Measurements from ENCODE around the gene TFE3.

Gene TFE3

GRCh38 chrX:49043220-49043986, at the start of gene TFE3:
Gene TFE3 (minus strand): TSS chrX:49043357. CDS start chrX:49043226, 131 bp downstream.
- DNase-seq (ENCODE audit: low spot score): peak; percentile 92

- no peak for DNase-seq (ENCODE audit: low spot score)
Measured at GRCh38 chrX:49089553-49089952, 46.4 kb upstream of the TFE3 start.

- DNase-seq (ENCODE audit: low spot score): no peak
Measured at GRCh38 chrX:49082271-49082871, 39.2 kb upstream of the TFE3 start.

DNA sequence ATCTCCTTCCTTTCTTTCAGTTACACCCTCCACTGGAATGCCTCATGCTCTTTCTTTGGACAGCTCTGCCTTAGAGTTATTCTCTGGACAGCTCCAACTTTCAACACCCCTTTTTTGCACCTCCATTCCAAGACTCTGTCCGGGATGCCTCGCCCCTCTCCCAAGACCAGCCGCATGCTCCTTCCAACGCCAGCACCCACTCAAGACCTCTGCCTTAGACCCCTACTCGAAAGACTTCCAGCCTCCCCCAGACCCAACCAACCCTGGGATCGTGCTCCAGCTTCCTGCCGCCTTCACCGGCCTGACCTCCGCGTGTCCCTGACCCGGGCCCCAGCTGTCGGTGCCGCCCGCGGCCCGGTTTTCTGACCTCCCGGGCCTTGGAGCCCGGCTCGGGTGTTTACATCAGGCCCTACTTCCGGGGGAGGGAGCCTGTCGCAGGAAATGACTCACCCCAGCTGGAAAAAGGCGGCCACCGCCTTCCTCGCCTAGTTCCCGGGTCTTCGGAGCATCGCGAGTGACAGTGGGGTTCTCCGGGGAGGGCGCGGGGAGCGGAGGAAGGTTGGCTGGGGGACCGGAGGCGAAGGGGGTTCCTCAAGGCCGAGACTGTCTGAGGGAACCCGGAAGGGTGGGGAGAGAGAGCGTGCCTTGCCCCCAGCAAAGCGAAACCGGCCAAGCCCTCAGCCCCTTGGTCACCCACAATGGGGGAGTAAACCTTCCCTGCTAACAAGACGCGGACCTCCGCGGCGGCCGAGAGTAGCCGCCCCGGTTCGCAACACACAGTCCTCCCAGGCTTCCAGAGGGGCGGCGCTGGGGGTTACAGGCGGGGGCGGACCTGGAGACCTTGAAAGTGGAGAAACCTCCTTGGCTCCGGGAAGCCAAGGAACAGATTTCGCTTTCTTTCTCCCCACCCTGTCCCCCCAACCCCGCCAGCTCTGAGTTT, 36.6 kb upstream of the TFE3 start, which contains the start of gene WDR45:
TSS of gene WDR45 (minus strand) at position 399 of the 940 bp plus-strand sequence. CDS start 1,792 bp downstream, outside the sequence.
- peak; percentile 84 for DNase-seq (ENCODE audit: low spot score)

GRCh38 chrX:49077941-49078340, 34.8 kb upstream of the TFE3 start:
- no peak for DNase-seq (ENCODE audit: low spot score)

GRCh38 chrX:49075347-49075746, 32.2 kb upstream of the TFE3 start:
- DNase-seq (ENCODE audit: low spot score): no peak

DNA sequence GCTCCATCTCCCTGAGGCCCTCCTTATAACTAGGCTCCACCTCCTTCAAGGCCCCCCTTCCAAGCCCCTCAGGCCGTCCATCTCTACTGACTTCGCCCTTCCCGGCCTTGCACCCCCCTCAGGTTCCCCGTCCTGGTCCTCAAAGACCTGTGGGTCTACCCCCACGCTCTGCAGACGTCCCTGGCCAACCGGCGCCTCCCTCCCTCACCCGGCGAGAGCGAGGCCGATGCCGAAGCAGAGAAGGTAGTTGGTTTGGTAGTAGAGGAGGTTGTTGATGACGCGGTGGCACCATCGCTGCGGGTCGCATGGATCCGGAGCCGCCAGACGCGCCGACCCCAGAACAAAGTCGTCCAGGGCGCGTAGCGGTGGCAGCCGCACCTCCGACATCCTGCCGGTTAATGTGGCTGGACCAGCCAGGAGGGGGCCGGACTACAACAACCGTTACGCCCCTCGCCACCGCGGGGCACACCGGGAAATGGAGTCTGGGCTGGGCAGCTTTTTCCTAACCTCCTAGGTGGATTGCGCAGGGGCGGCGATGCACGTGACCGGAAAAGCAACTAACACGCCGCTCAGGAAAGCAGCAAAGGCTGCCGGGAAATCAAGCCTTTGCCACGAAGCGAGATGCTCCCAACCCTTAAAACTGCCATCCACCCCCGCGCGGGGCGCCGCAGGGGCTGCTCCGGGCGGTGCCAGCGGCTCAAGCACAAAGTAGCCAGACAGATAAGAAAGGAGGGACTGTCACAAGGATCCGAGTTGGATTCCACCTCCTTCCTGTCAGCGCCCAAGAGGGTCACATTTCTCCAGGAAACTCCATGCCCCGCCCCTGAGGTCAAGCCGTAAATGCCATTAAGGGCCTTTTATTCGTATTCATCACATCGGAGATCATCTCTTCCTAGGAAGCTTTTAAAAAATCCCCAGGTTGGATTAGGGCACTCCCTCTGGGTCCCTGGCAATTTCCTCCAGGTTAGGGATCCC, 30.7 kb upstream of the TFE3 start, which contains the start of gene PRAF2:
TSS of gene PRAF2 (minus strand) at position 402 of the 975 bp plus-strand sequence. CDS start at position 387, 15 bp downstream.
- DNase-seq (ENCODE audit: low spot score): peak; percentile 90

DNA sequence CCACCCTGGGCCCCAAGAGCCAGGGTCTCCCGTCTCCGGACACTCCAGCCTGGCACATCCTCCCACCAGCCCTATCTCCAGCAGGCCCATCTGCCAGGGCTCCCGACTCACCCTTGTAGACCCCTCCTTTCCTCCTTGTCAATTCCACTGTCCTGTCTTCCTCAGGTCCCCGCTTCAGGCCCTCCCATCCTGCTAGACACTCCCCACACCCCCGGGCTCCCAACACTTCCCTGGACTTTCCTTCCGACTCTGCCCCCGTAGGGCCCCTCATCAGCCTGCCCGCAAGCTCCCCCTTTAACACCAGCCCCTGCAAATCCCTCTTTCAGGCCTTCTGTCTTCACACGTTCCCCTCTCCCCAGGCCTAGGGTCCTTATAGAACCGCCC, 29.5 kb upstream of the TFE3 start:
- peak; percentile 16 for DNase-seq (ENCODE audit: low spot score)

DNA sequence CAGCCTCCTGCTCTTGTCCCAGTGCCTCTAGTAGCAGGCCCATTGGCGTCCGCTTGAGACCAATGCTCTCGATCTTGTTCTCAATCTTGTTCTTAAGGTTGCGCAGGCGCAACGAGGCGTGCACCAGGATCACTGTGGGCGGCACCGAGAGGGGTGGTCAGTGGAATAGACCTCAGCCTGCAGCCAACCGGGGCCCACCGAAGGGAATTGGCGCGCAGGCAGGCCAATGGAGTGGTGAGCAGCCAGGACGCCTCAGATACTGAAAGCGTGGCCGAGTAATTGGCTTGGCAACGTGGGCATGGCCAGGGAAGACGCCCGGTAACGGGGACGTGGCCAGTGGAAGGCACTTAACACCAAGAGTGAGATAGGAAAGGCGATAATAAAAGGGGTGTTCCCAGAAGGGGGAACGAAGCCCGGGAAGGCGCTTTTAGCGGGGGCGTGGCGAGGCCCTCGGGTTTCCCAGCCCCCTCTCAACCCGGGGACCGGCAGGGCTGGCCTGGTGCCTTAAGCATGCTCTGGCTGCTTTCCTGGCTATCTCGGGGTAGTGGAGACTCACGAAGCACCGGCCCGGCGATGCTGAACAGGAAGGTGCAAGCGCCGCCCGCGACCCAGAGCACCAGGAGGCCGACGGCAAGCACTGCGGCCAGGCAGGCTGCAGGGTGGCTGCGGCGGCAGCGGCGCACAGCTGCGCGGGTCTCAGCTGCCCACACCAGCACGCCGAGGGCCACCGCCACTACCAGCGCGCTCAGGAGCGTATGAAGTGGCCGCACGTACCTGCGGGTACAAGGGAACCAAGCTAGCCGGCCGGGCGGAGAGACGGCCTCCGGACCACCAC, 28.9 kb upstream of the TFE3 start:
- DNase-seq (ENCODE audit: low spot score): peak; percentile 34

DNA sequence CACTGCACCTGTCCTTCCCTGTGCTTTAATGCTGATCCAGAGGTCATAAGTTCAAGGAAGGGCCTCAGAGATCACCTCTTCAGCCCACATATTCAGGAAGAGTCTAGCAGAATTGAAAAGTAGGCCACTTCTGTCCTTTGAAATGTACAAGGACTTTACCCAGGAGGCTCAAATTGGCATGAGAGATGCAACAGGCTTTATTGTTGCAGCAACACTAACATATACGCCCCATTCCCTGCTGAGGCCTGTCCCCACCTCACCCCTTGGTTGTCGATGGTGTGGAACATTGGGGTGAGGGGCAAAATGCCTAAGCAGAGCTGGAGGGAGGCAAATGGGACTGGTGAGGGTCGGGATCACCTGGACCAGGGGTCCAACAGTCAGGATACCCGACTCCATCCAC, 27.8 kb upstream of the TFE3 start:
- DNase-seq (ENCODE audit: low spot score): no peak

- DNase-seq (ENCODE audit: low spot score): no peak
Measured at GRCh38 chrX:49069038-49069437, 25.9 kb upstream of the TFE3 start.

GRCh38 chrX:49067285-49068120, 24.3 kb upstream of the TFE3 start:
- no peak for DNase-seq (ENCODE audit: low spot score)

DNA sequence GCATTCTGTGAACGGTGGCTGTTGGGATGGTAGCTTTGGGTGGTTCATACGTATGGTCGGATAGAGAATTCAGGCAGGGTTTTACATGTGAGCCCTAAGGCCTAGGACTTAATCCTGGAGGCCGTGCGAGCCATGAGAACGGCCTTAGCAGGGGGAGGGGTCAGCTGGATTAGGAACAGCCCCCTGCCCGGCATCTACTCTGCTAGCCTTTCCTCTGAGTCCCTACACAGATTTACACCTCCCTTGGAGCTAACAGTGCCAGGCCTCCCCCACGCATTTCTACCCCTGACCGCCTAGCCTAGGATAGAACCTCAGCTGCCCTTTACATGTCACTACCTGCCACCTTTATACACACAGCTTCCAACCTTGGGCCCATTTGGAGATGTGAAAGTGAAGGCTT, 23.5 kb upstream of the TFE3 start:
- DNase-seq (ENCODE audit: low spot score): no peak

DNA sequence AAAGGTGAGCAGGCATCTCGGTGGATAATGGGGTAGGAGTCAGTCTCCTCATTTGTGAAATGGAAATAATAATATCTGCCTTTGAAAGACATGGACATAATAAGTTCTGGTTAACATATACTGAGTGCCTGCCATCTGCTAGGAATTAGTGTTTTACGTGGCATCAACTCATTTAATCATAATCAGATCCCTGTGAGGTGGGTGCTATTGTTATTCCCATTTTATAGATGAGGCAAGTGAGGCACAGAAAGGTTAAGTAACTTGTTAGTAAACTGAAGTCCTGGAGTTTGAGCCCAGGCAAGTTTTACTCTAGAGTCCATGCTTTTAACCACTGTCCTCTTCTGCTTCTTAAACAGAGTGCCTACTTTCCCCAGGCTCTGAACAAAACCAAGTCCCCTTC, 23.1 kb upstream of the TFE3 start:
- no peak for DNase-seq (ENCODE audit: low spot score)

DNA sequence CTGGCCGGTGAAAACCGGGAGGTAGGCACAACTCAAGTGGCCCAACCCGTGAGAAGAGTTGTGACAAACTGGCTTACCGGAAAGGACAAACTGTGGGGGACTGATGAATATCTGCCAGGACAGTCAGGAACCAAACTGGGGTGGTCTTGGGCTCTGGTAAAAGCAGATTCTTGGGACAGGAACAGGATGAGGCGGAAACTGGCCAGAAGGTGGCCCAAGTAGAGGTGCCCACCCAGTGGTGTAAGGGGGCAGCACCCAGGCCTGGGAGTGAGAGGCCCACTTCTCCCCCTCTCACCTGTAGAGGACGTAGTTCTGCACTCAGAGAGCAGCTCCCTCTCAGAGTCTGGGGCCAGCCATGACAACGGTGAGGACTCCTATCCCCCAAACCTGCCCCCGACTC, 21.6 kb upstream of the TFE3 start:
- no peak for DNase-seq (ENCODE audit: low spot score)

DNA sequence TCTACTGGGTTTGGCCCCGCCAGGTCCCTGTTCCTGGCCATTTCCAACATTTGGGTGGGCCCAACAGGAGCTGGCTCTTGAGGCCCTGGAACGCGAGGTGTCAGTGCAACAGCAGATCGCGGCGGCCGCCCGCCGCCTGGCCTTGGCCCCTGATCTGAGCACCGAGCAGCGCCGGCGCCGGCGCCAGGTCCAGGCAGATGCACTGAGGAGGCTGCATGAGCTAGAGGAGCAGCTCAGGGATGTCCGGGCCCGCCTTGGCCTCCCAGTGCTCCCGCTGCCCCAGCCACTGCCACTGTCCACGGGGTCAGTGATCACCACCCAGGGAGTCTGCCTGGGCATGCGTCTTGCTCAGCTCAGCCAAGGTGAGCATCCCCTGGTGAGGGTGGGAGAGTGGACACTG, 21.1 kb upstream of the TFE3 start:
- DNase-seq (ENCODE audit: low spot score): no peak

GRCh38 chrX:49063715-49064114, 20.6 kb upstream of the TFE3 start:
- no peak for DNase-seq (ENCODE audit: low spot score)

DNA sequence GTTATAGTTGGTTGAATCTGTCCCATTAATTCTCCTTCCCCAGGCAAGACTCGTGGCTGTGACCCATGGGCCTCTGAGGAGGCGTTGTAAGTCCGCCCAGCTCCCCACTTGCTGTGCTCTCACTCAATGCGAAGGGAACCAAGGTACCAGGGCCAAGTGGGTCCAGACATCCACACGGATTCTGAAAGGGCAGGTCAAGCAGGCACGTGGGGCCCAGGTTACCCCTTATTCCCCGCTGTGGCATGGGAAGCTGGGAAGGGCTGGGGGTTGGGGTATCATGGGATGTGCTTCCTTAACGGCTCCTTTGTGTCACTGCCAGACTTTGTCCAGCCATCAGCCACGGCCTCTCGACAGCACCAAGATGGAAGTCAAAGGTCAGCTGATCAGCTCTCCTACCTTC, 18.8 kb upstream of the TFE3 start:
- no peak for DNase-seq (ENCODE audit: low spot score)

DNA sequence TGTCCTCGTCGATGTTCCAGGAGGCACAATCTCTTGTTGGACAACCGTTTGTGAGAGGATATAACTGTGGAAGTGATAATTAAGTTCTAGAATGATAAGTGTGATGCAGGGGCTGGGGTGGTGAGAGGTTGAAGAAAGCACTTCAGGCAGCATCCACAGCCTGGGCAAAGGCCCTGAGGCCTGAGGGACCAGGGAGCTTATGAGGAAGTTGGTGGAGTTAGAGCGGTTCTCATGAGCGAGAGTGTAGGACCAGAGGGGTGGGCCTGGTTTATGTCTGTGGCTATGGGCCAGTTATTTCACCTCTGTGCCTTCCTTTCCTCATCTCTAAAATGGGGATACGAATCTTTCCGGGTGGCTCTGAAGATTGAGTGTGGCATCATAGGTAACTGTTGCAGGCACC, 18.3 kb upstream of the TFE3 start:
- no peak for DNase-seq (ENCODE audit: low spot score)
